Stimulated activated CD4-positive, alpha-beta T cell treated with anti-CD3 and anti-CD28 coated beads, Interleukin-4, amount 100 ng/mL, for 1 hour (primary cell): ENCODE results near the gene FNTB.

ENCODE experiments used
- DNase-seq: peaks from one replicate; pipeline ENCODE4 v3.0.0-alpha.2; 2020

Gene FNTB

GRCh38 chr14:64953310-64953654 lies 33.4 kb upstream of the FNTB start:
- DNase-seq: no peak

GRCh38 chr14:64953661-64954060 lies 33.0 kb upstream of the FNTB start:
- no peak for DNase-seq

GRCh38 chr14:64954491-64955240 lies 32.0 kb upstream of the FNTB start:
- DNase-seq: no peak

- DNase-seq: no peak
Observed at GRCh38 chr14:64955297-64955696, 31.4 kb upstream of the FNTB start.

GRCh38 chr14:64956697-64957406 lies 29.8 kb upstream of the FNTB start:
- DNase-seq: no peak

- no peak for DNase-seq
Observed at GRCh38 chr14:64958201-64958600, 28.5 kb upstream of the FNTB start.

- no peak for DNase-seq
Observed at GRCh38 chr14:64958743-64959142, 28.0 kb upstream of the FNTB start.

GRCh38 chr14:64960762-64961276 lies 25.9 kb upstream of the FNTB start:
- no peak for DNase-seq

- DNase-seq: no peak
Observed at GRCh38 chr14:64963611-64964010, 23.1 kb upstream of the FNTB start.

GRCh38 chr14:64965356-64966000 lies 21.2 kb upstream of the FNTB start:
- no peak for DNase-seq

- no peak for DNase-seq
Observed at GRCh38 chr14:64966976-64967375, 19.7 kb upstream of the FNTB start.

GRCh38 chr14:64968167-64968566 lies 18.5 kb upstream of the FNTB start:
- no peak for DNase-seq

- DNase-seq: no peak
Observed at GRCh38 chr14:64968651-64969050, 18.0 kb upstream of the FNTB start.

GRCh38 chr14:64970041-64970440 lies 16.7 kb upstream of the FNTB start:
- DNase-seq: no peak

GRCh38 chr14:64970776-64971477 lies 15.8 kb upstream of the FNTB start:
- DNase-seq: no peak

- DNase-seq: no peak
Observed at GRCh38 chr14:64971491-64971942, 15.2 kb upstream of the FNTB start.

GRCh38 chr14:64971943-64972791 lies 14.5 kb upstream of the FNTB start, which contains the start of gene RAB15:
Gene RAB15 (minus strand): TSS chr14:64972336. CDS start chr14:64972076, 260 bp downstream.
- DNase-seq: peak; percentile 47

GRCh38 chr14:64973026-64973442 lies 13.7 kb upstream of the FNTB start:
- DNase-seq: no peak

- DNase-seq: no peak
Observed at GRCh38 chr14:64973826-64974225, 12.9 kb upstream of the FNTB start.

GRCh38 chr14:64974563-64974962 lies 12.1 kb upstream of the FNTB start:
- no peak for DNase-seq

- DNase-seq: no peak
Observed at GRCh38 chr14:64979336-64980074, 7.2 kb upstream of the FNTB start.
